ENCODE results near the gene CIART. TPM values are rescaled to one million over a fixed set of nuclear protein-coding genes. Genes with fewer than 3 reads are reported as not detected.

The CIART gene
- total and polyA plus RNA-seq, 2 of the 8 experiments (the other 6 are each of a cell fraction or from before 2014, with no cell fraction given): 9.6 to 33.3 TPM

- TF ChIP-seq GABPA (IDR thresholded peaks at IDR 0.05; ENCODE audit: borderline replicate concordance, insufficient read depth, low read length) (no peak), KDM1A (IDR thresholded peaks at IDR 0.05; ENCODE audit: borderline replicate concordance, low read length) (no peak), JUND (IDR thresholded peaks at IDR 0.05; ENCODE audit: low read length) (no peak), EZH2 (IDR thresholded peaks at IDR 0.05; ENCODE audit: low read depth, low read length, severe bottlenecking) (no peak)
Measured at GRCh38 chr1:150271291-150271959, 10.9 kb upstream of the CIART start (continued).
